GM12865 (cell line): ENCODE measurements around the gene TTLL10.

Source experiments
- DNase-seq: peaks from one replicate; pipeline ENCODE4 v3.0.0; 2010; ENCODE audit warnings: low read depth
- H3K4me3 ChIP-seq: 2 replicates; pipeline ENCODE4 v1.5.1; 2011; ENCODE audit warnings: mild to moderate bottlenecking, low read depth, low read length, control low read depth
- CTCF ChIP-seq: IDR thresholded peaks from 2 replicates; pipeline ENCODE4 v1.5.1; 2011; ENCODE audit warnings: low read length, control low read depth, low read depth, inconsistent platforms; ENCODE audit not compliant: insufficient read depth; ENCODE audit errors: missing control alignments

The TTLL10 gene

GRCh38 chr1:1173793-1174415, at the start of gene TTLL10:
TTLL10 (plus strand) TSS chr1:1173880; CDS start chr1:1179216, 5,336 bp downstream.
- peak; percentile 33 for DNase-seq
- H3K4me3 ChIP-seq, result no peak within 1 kb of the TSS
- no peak for TF ChIP-seq CTCF

GRCh38 chr1:1124508-1124785, 49.2 kb upstream of the TTLL10 start:
- no peak for TF ChIP-seq CTCF
- no peak overlapping the region for H3K4me3 ChIP-seq
- DNase-seq, result no peak

GRCh38 chr1:1124786-1125642, 48.7 kb upstream of the TTLL10 start:
- no peak for TF ChIP-seq CTCF
- H3K4me3 ChIP-seq, result no peak overlapping the region
- DNase-seq, result no peak

GRCh38 chr1:1125945-1126344, 47.7 kb upstream of the TTLL10 start:
- TF ChIP-seq CTCF, result no peak
- no peak for DNase-seq
- no peak overlapping the region for H3K4me3 ChIP-seq

- TF ChIP-seq CTCF, result no peak
- no peak overlapping the region for H3K4me3 ChIP-seq
- no peak for DNase-seq
Observed at GRCh38 chr1:1127551-1128451, 45.9 kb upstream of the TTLL10 start.

GRCh38 chr1:1128454-1129139, 45.1 kb upstream of the TTLL10 start:
- no peak for DNase-seq
- no peak for TF ChIP-seq CTCF
- no peak overlapping the region for H3K4me3 ChIP-seq
